GM23338 (cell line): ENCODE results near the gene TTC27. TPM values are rescaled to one million over a fixed set of nuclear protein-coding genes. Genes with fewer than 3 reads are reported as not detected.

Experiments
- ATAC-seq: fragments of 200-7000 bp; cut with Tn5 transposase; 3 replicates; pipeline ENCODE4 v1.9.1; 2020
- DNase-seq: peaks from one replicate; pipeline ENCODE4 v3.0.0-alpha.2; 2015; ENCODE audit warnings: low spot score
- H2AFZ ChIP-seq: fragments of 200-600 bp; sonication (generic); 2 replicates; pipeline ENCODE4 v1.8.0; 2016; ENCODE audit warnings: antibody characterized with exemption, mild to moderate bottlenecking, moderate library complexity
- H3F3A ChIP-seq: fragments of 200-600 bp; sonication (generic); replicated peaks from 2 replicates; pipeline ENCODE4 v1.8.0; 2017; ENCODE audit warnings: antibody characterized with exemption, mixed run types, low read depth
- H3K27ac ChIP-seq: fragments of 200-600 bp; sonication (generic); 2 replicates; pipeline ENCODE4 v1.6.1; 2016; ENCODE audit warnings: low read depth
- H3K27me3 ChIP-seq: fragments of 200-600 bp; sonication (generic); 2 replicates; pipeline ENCODE4 v1.8.0; 2016; ENCODE audit warnings: mild to moderate bottlenecking, mixed run types, moderate library complexity; ENCODE audit not compliant: insufficient read depth
- H3K36me3 ChIP-seq: fragments of 200-600 bp; sonication (generic); 2 replicates; pipeline ENCODE4 v1.8.0; 2016; ENCODE audit warnings: mild to moderate bottlenecking; ENCODE audit not compliant: insufficient read depth
- H3K4me1 ChIP-seq: fragments of 200-600 bp; sonication (generic); 2 replicates; pipeline ENCODE4 v1.8.0; 2016; ENCODE audit warnings: mild to moderate bottlenecking, moderate library complexity; ENCODE audit not compliant: insufficient read depth
- H3K4me2 ChIP-seq: fragments of 200-600 bp; sonication (generic); 2 replicates; pipeline ENCODE4 v1.7.1; 2017; ENCODE audit warnings: mixed run types
- H3K4me3 ChIP-seq: fragments of 200-600 bp; sonication (generic); 2 replicates; pipeline ENCODE4 v1.6.1; 2016; ENCODE audit warnings: mixed run types
- H3K79me2 ChIP-seq: fragments of 200-600 bp; sonication (generic); replicated peaks from 2 replicates; pipeline ENCODE4 v1.8.0; 2017; ENCODE audit warnings: mild to moderate bottlenecking; ENCODE audit not compliant: insufficient read depth
- H3K9me2 ChIP-seq: fragments of 200-600 bp; sonication (generic); 2 replicates; pipeline ENCODE4 v1.8.0; 2017; ENCODE audit not compliant: insufficient read depth
- H4K20me1 ChIP-seq: fragments of 200-600 bp; sonication (generic); replicated peaks from 2 replicates; pipeline ENCODE4 v1.8.0; 2017; ENCODE audit warnings: mild to moderate bottlenecking; ENCODE audit not compliant: insufficient read depth
- H3K27ac Mint-ChIP-seq: 2 replicates; pipeline ENCODE4 v1.8.0; 2020; ENCODE audit warnings: inconsistent platforms, mild to moderate bottlenecking, moderate library complexity, mixed read lengths
- H3K27me3 Mint-ChIP-seq: 3 replicates; pipeline ENCODE4 v1.8.0; 2022; ENCODE audit warnings: low read depth, mild to moderate bottlenecking, moderate library complexity, mixed read lengths, inconsistent platforms; ENCODE audit not compliant: insufficient read depth, poor library complexity
- H3K36me3 Mint-ChIP-seq: 3 replicates; pipeline ENCODE4 v1.8.0; 2021; ENCODE audit warnings: low read depth, mild to moderate bottlenecking, inconsistent platforms, moderate library complexity, mixed read lengths
- H3K4me1 Mint-ChIP-seq: 3 replicates; pipeline ENCODE4 v1.8.0; 2020; ENCODE audit warnings: mild to moderate bottlenecking, inconsistent platforms, mixed read lengths
- H3K4me3 Mint-ChIP-seq: 3 replicates; pipeline ENCODE4 v1.8.0; 2021; ENCODE audit warnings: moderate library complexity, mild to moderate bottlenecking, inconsistent platforms, mixed read lengths
- H3K9me3 Mint-ChIP-seq: 3 replicates; pipeline ENCODE4 v1.8.0; 2020; ENCODE audit warnings: moderate library complexity, mild to moderate bottlenecking, inconsistent platforms, mixed read lengths
- CREB1 ChIP-seq: fragments of 250-450 bp; sonication (Bioruptor Pico); IDR thresholded peaks from 2 replicates; pipeline ENCODE4 v1.5.0; 2020; ENCODE audit warnings: low read depth, mild to moderate bottlenecking, moderate library complexity
- EZH2 ChIP-seq: fragments of 200-600 bp; sonication (generic); IDR thresholded peaks from one replicate; pipeline ENCODE4 v1.8.0; 2017; ENCODE audit warnings: antibody characterized with exemption, mild to moderate bottlenecking, low read depth; ENCODE audit not compliant: unreplicated experiment
- EZH2phosphoT487 ChIP-seq: fragments of 200-600 bp; sonication (generic); IDR thresholded peaks from one replicate; pipeline ENCODE4 v1.8.1; 2018; ENCODE audit warnings: antibody characterized with exemption; ENCODE audit not compliant: unreplicated experiment
- JUNB ChIP-seq: IDR thresholded peaks from one replicate; pipeline ENCODE4 v1.6.1; 2016; ENCODE audit warnings: antibody characterized with exemption; ENCODE audit not compliant: unreplicated experiment
- NANOG ChIP-seq: IDR thresholded peaks from 2 replicates; pipeline ENCODE4 v1.6.1; 2016; ENCODE audit warnings: antibody characterized with exemption, borderline replicate concordance
- POLR2AphosphoS5 ChIP-seq: IDR thresholded peaks from 2 replicates; pipeline ENCODE4 v1.6.1; 2016; ENCODE audit warnings: antibody characterized with exemption, low read depth
- STAT1 ChIP-seq: IDR thresholded peaks from one replicate; pipeline ENCODE4 v1.6.1; 2016; ENCODE audit warnings: antibody characterized with exemption; ENCODE audit not compliant: unreplicated experiment
- ZNF114 ChIP-seq: fragments of 250-450 bp; sonication (Bioruptor Pico); IDR thresholded peaks from 2 replicates; pipeline ENCODE4 v1.5.0; 2020; ENCODE audit warnings: mild to moderate bottlenecking, moderate library complexity
- ZNF331 ChIP-seq: fragments of 250-450 bp; sonication (Bioruptor Pico); IDR thresholded peaks from 2 replicates; pipeline ENCODE4 v1.5.0; 2020; ENCODE audit warnings: low read depth, mild to moderate bottlenecking, moderate library complexity
- polyA plus RNA-seq: library from polyadenylated mRNA; unstranded; fragments of >200 nt; fragmentation: Nextera tagmentation; extraction: Ambion mirVana; gene quantifications from 2 replicates; pipeline ENCODE4 v1.2.1, GENCODE V29; 2016
- total RNA-seq: library from RNA; depleted of rRNA; stranded (reverse); fragments of >200 nt; shearing (Covaris generic); gene quantifications from 2 replicates; pipeline ENCODE4 v1.2.3, GENCODE V29; 2014
- TF ChIP-seq, protein P1 (sequence below): IDR thresholded peaks from one replicate; pipeline ENCODE4 v1.6.1; 2018; ENCODE audit warnings: antibody characterized with exemption; ENCODE audit not compliant: unreplicated experiment
- TF ChIP-seq, protein P2 (sequence below): IDR thresholded peaks from 2 replicates; pipeline ENCODE4 v1.6.1; 2016; ENCODE audit warnings: antibody characterized with exemption
- TF ChIP-seq, protein P3 (sequence below), 2 experiments: fragments of 200-600 bp in 1 of 2; sonication (generic) in 1 of 2; conservative IDR thresholded peaks; 2 replicates each; pipeline versions ENCODE4 v1.5.1 to v1.6.1; 2016 to 2017; ENCODE audit warnings: antibody characterized with exemption in 2 of 2, low read depth in 2 of 2, mild to moderate bottlenecking in 2 of 2, moderate library complexity in 1 of 2
- TF ChIP-seq, protein P4 (sequence below): fragments of 250-450 bp; sonication (Bioruptor Pico); IDR thresholded peaks from 2 replicates; pipeline ENCODE4 v1.5.0; 2020; ENCODE audit warnings: mild to moderate bottlenecking, moderate library complexity

TTC27 gene
- total and polyA plus RNA-seq, 2 experiments from 2014 or later = 11.8 to 41.3 TPM

DNA sequence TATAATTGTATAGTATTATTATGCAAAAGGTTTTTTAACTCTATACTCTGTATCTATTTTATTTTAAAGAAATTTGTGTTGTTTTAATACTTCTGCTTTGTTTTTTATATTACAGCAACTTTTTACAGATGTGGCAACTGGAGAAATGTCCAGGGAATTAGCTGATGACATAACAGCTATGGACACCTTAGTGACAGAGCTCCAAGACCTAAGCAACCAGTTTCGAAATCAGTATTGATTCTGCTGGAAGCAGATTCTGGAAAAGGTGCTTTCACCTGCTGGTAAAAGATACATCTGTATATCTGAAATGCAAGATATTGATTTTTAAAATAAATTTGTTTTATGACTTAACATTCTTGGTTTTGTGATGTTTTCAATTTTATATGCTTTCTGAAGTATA, 192.9 kb downstream of the TTC27 start:
- H3K4me2 ChIP-seq = no peak overlapping the region
- no peak overlapping the region for H3K4me3 Mint-ChIP-seq
- H3K9me3 Mint-ChIP-seq = no peaks in the 10 kb centered on the region
- no peaks in the 10 kb centered on the region for H3F3A ChIP-seq
- H3K36me3 Mint-ChIP-seq = no peaks in the 10 kb centered on the region
- H2AFZ ChIP-seq = no peak overlapping the region
- H4K20me1 ChIP-seq = no peaks in the 10 kb centered on the region
- no peaks in the 10 kb centered on the region for H3K27me3 ChIP-seq
- H3K4me3 ChIP-seq = no peak overlapping the region
- TF ChIP-seq EZH2 (no peak), ZNF331 (CRISPR knock-in tag) (no peak), JUNB (no peak), STAT1 (no peak), EZH2phosphoT487 (no peak), CREB1 (CRISPR knock-in tag) (no peak), NANOG (no peak), ZNF114 (no peak), POLR2AphosphoS5 (no peak)
- TF ChIP-seq, protein P1, sequence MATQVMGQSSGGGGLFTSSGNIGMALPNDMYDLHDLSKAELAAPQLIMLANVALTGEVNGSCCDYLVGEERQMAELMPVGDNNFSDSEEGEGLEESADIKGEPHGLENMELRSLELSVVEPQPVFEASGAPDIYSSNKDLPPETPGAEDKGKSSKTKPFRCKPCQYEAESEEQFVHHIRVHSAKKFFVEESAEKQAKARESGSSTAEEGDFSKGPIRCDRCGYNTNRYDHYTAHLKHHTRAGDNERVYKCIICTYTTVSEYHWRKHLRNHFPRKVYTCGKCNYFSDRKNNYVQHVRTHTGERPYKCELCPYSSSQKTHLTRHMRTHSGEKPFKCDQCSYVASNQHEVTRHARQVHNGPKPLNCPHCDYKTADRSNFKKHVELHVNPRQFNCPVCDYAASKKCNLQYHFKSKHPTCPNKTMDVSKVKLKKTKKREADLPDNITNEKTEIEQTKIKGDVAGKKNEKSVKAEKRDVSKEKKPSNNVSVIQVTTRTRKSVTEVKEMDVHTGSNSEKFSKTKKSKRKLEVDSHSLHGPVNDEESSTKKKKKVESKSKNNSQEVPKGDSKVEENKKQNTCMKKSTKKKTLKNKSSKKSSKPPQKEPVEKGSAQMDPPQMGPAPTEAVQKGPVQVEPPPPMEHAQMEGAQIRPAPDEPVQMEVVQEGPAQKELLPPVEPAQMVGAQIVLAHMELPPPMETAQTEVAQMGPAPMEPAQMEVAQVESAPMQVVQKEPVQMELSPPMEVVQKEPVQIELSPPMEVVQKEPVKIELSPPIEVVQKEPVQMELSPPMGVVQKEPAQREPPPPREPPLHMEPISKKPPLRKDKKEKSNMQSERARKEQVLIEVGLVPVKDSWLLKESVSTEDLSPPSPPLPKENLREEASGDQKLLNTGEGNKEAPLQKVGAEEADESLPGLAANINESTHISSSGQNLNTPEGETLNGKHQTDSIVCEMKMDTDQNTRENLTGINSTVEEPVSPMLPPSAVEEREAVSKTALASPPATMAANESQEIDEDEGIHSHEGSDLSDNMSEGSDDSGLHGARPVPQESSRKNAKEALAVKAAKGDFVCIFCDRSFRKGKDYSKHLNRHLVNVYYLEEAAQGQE = no peak
- TF ChIP-seq, protein P2, sequence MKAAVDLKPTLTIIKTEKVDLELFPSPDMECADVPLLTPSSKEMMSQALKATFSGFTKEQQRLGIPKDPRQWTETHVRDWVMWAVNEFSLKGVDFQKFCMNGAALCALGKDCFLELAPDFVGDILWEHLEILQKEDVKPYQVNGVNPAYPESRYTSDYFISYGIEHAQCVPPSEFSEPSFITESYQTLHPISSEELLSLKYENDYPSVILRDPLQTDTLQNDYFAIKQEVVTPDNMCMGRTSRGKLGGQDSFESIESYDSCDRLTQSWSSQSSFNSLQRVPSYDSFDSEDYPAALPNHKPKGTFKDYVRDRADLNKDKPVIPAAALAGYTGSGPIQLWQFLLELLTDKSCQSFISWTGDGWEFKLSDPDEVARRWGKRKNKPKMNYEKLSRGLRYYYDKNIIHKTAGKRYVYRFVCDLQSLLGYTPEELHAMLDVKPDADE = no peak
- TF ChIP-seq, protein P3, sequence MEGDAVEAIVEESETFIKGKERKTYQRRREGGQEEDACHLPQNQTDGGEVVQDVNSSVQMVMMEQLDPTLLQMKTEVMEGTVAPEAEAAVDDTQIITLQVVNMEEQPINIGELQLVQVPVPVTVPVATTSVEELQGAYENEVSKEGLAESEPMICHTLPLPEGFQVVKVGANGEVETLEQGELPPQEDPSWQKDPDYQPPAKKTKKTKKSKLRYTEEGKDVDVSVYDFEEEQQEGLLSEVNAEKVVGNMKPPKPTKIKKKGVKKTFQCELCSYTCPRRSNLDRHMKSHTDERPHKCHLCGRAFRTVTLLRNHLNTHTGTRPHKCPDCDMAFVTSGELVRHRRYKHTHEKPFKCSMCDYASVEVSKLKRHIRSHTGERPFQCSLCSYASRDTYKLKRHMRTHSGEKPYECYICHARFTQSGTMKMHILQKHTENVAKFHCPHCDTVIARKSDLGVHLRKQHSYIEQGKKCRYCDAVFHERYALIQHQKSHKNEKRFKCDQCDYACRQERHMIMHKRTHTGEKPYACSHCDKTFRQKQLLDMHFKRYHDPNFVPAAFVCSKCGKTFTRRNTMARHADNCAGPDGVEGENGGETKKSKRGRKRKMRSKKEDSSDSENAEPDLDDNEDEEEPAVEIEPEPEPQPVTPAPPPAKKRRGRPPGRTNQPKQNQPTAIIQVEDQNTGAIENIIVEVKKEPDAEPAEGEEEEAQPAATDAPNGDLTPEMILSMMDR (conservative IDR thresholded peaks at IDR 0.05; ENCODE audit: low read depth in 2 of 2) = no peak
- TF ChIP-seq, protein P4, sequence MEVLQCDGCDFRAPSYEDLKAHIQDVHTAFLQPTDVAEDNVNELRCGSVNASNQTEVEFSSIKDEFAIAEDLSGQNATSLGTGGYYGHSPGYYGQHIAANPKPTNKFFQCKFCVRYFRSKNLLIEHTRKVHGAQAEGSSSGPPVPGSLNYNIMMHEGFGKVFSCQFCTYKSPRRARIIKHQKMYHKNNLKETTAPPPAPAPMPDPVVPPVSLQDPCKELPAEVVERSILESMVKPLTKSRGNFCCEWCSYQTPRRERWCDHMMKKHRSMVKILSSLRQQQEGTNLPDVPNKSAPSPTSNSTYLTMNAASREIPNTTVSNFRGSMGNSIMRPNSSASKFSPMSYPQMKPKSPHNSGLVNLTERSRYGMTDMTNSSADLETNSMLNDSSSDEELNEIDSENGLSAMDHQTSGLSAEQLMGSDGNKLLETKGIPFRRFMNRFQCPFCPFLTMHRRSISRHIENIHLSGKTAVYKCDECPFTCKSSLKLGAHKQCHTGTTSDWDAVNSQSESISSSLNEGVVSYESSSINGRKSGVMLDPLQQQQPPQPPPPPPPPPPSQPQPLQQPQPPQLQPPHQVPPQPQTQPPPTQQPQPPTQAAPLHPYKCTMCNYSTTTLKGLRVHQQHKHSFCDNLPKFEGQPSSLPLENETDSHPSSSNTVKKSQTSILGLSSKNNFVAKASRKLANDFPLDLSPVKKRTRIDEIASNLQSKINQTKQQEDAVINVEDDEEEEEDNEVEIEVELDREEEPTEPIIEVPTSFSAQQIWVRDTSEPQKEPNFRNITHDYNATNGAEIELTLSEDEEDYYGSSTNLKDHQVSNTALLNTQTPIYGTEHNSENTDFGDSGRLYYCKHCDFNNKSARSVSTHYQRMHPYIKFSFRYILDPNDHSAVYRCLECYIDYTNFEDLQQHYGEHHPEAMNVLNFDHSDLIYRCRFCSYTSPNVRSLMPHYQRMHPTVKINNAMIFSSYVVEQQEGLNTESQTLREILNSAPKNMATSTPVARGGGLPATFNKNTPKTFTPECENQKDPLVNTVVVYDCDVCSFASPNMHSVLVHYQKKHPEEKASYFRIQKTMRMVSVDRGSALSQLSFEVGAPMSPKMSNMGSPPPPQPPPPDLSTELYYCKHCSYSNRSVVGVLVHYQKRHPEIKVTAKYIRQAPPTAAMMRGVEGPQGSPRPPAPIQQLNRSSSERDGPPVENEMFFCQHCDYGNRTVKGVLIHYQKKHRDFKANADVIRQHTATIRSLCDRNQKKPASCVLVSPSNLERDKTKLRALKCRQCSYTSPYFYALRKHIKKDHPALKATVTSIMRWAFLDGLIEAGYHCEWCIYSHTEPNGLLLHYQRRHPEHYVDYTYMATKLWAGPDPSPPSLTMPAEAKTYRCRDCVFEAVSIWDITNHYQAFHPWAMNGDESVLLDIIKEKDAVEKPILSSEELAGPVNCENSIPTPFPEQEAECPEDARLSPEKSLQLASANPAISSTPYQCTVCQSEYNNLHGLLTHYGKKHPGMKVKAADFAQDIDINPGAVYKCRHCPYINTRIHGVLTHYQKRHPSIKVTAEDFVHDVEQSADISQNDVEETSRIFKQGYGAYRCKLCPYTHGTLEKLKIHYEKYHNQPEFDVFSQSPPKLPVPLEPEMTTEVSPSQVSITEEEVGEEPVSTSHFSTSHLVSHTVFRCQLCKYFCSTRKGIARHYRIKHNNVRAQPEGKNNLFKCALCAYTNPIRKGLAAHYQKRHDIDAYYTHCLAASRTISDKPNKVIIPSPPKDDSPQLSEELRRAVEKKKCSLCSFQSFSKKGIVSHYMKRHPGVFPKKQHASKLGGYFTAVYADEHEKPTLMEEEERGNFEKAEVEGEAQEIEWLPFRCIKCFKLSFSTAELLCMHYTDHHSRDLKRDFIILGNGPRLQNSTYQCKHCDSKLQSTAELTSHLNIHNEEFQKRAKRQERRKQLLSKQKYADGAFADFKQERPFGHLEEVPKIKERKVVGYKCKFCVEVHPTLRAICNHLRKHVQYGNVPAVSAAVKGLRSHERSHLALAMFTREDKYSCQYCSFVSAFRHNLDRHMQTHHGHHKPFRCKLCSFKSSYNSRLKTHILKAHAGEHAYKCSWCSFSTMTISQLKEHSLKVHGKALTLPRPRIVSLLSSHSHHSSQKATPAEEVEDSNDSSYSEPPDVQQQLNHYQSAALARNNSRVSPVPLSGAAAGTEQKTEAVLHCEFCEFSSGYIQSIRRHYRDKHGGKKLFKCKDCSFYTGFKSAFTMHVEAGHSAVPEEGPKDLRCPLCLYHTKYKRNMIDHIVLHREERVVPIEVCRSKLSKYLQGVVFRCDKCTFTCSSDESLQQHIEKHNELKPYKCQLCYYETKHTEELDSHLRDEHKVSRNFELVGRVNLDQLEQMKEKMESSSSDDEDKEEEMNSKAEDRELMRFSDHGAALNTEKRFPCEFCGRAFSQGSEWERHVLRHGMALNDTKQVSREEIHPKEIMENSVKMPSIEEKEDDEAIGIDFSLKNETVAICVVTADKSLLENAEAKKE = no peak
- no peaks in the 10 kb centered on the region for H3K27me3 Mint-ChIP-seq
- ATAC-seq (no peak), DNase-seq (no peak)
- peaks cover 5% of the 10 kb centered on the region; the same call in 2 of the 3 replicates for H3K4me1 Mint-ChIP-seq
- no peaks in the 10 kb centered on the region for H3K36me3 ChIP-seq
- H3K79me2 ChIP-seq = no peaks in the 10 kb centered on the region
- no peaks in the 10 kb centered on the region for H3K4me1 ChIP-seq
- no peak overlapping the region for H3K27ac Mint-ChIP-seq
- H3K9me2 ChIP-seq = no peaks in the 10 kb centered on the region
- no peak overlapping the region for H3K27ac ChIP-seq
